Measurements from ENCODE around the gene WWOX.

DNA sequence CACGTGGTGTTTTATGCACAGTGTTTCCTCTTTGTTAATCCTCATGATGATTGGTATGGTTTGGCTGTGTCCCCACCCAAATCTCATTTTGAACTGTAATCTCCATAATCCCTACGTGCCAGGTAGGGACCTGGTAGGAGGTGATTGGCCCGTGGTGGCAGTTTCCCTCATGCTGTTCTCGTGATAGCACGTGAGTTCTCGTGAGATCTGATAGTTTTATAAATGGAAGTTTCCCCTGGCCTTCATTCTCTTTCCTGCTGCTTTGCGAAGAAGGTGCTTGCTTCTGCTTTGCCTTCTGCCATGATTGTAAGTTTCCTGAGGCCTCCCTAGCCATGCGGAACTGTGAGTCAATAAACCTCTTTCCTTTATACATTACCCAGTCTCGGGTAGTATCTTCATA lies 115.8 kb downstream of the WWOX start:
- TF ChIP-seq POLR2A (IDR thresholded peaks at IDR 0.05; ENCODE audit: low read length) (no peak), GATA1 (IDR thresholded peaks at IDR 0.05; ENCODE audit: low read depth, low read length) (no peak)
